H1 (cell line): Measurements from ENCODE around the gene TNPO3. TPM values are rescaled to one million over a fixed set of nuclear protein-coding genes. Genes with fewer than 3 reads are reported as not detected.

Source experiments
- CTCF ChIA-PET: fragments of 300-600 bp; sonication (Branson Sonifier 250); formaldehyde crosslinking; loops from one replicate; lab custom pipeline; 2021; ENCODE audit not compliant: partially characterized antibody; lab: Charles Lee
- POLR2A ChIA-PET: fragments of 300-600 bp; sonication (Branson Sonifier 250); formaldehyde crosslinking; loops from one replicate; lab custom pipeline; 2021; ENCODE audit warnings: inconsistent platforms; ENCODE audit not compliant: partially characterized antibody; lab: Charles Lee
- DNase-seq, 2 experiments: peaks; one replicate each; pipeline versions ENCODE4 v3.0.0 to v3.0.0-alpha.2; 2010 to 2022; ENCODE audit warnings: low spot score in 2 of 2, low read depth in 1 of 2, mixed read lengths in 1 of 2
- FAIRE-seq: peaks from 2 replicates; lab custom pipeline; 2011; peaks lifted over from hg19 to GRCh38; lab: Jason Lieb, UNC
- H2AFZ ChIP-seq: 2 replicates; pipeline ENCODE4 v1.8.1; 2012; ENCODE audit warnings: low read length, inconsistent platforms
- H2AK5ac ChIP-seq: 2 replicates; pipeline ENCODE4 v1.6.1; 2013; ENCODE audit warnings: low read depth, low read length
- H2BK120ac ChIP-seq: replicated peaks from 2 replicates; pipeline ENCODE3; 2013; ENCODE audit warnings: low read depth, low read length, inconsistent platforms
- H2BK12ac ChIP-seq: 2 replicates; pipeline ENCODE4 v1.6.1; 2013; ENCODE audit warnings: low read depth, low read length
- H2BK15ac ChIP-seq: 2 replicates; pipeline ENCODE4 v1.6.1; 2013; ENCODE audit warnings: low read length
- H2BK20ac ChIP-seq: 2 replicates; pipeline ENCODE4 v1.6.1; 2013; ENCODE audit warnings: low read length
- H2BK5ac ChIP-seq: 2 replicates; pipeline ENCODE4 v1.6.1; 2013; ENCODE audit warnings: low read depth, low read length
- H3K14ac ChIP-seq: 2 replicates; pipeline ENCODE4 v1.6.1; 2013; ENCODE audit warnings: inconsistent platforms; ENCODE audit not compliant: insufficient read length
- H3K18ac ChIP-seq: 2 replicates; pipeline ENCODE4 v1.6.1; 2013; ENCODE audit warnings: low read length; ENCODE audit errors: extremely low read depth
- H3K23ac ChIP-seq: 2 replicates; pipeline ENCODE4 v1.6.1; 2013; ENCODE audit warnings: inconsistent platforms; ENCODE audit not compliant: insufficient read length
- H3K23me2 ChIP-seq: 2 replicates; pipeline ENCODE4 v1.6.1; 2013; ENCODE audit warnings: low read depth, low read length
- H3K27ac ChIP-seq: 2 replicates; pipeline ENCODE4 v1.6.1; 2011; ENCODE audit warnings: low read depth, low read length, inconsistent platforms
- H3K27me3 ChIP-seq, 4 experiments: replicated peaks in 1 of 4; 1 replicate in 1 of 4; 2 replicates in 3 of 4; pipeline versions ENCODE4 v1.6.1 to v1.8.1; 2011 to 2013; ENCODE audit warnings: low read length in 3 of 4, mild to moderate bottlenecking in 3 of 4, inconsistent platforms in 2 of 4, mixed read lengths in 2 of 4, moderate library complexity in 1 of 4; ENCODE audit not compliant: control insufficient read depth in 3 of 4, insufficient read depth in 3 of 4; ENCODE audit errors: extremely low read depth in 1 of 4
- H3K36me3 ChIP-seq, 4 experiments: 2 replicates each; pipeline versions ENCODE4 v1.6.1 to v1.8.1; 2011 to 2013; ENCODE audit warnings: mild to moderate bottlenecking in 4 of 4, low read length in 3 of 4, moderate library complexity in 2 of 4, control low read depth in 1 of 4, inconsistent platforms in 1 of 4; ENCODE audit not compliant: insufficient read depth in 4 of 4, control insufficient read depth in 2 of 4
- H3K4ac ChIP-seq: replicated peaks from 2 replicates; pipeline ENCODE3; 2013; ENCODE audit warnings: low read length, low read depth, mixed read lengths, inconsistent platforms; ENCODE audit not compliant: insufficient read length
- H3K4me1 ChIP-seq, 4 experiments: replicated peaks in 1 of 4; 1 replicate in 1 of 4; 2 replicates in 3 of 4; pipeline versions ENCODE4 v1.6.1 to v1.8.1; 2011 to 2013; ENCODE audit warnings: low read length in 3 of 4, inconsistent platforms in 2 of 4, mixed read lengths in 1 of 4; ENCODE audit not compliant: insufficient read depth in 4 of 4, control insufficient read depth in 3 of 4
- H3K4me2 ChIP-seq, 2 experiments: 2 replicates each; pipeline versions ENCODE4 v1.6.1 to v1.8.1; 2011 to 2013; ENCODE audit warnings: low read depth in 2 of 2, low read length in 2 of 2, control low read depth in 1 of 2, inconsistent platforms in 1 of 2, mild to moderate bottlenecking in 1 of 2; ENCODE audit not compliant: insufficient read depth in 1 of 2
- H3K4me3 ChIP-seq, 4 experiments: fragments of 200-600, 300-600 bp in 1 of 4; sonication (generic), shearing (Covaris generic), sonication (Bioruptor Twin) in 1 of 4; 2 replicates each; pipeline versions ENCODE4 v1.5.1 to v1.8.1; 2011 to 2016; ENCODE audit warnings: low read length in 4 of 4, low read depth in 3 of 4, control low read depth in 2 of 4, inconsistent platforms in 2 of 4, mild to moderate bottlenecking in 2 of 4, mixed read lengths in 1 of 4, moderate library complexity in 1 of 4; ENCODE audit not compliant: insufficient read depth in 2 of 4; ENCODE audit errors: extremely low read depth in 1 of 4
- H3K56ac ChIP-seq: replicated peaks from 2 replicates; pipeline ENCODE3; 2013; ENCODE audit warnings: low read depth, mild to moderate bottlenecking, mixed read lengths, low read length, inconsistent platforms; ENCODE audit not compliant: insufficient read length
- H3K79me1 ChIP-seq: 2 replicates; pipeline ENCODE4 v1.6.1; 2013; ENCODE audit warnings: low read depth, low read length, control low read depth
- H3K79me2 ChIP-seq, 2 experiments: 2 replicates each; pipeline versions ENCODE4 v1.6.1 to v1.8.1; 2012 to 2013; ENCODE audit warnings: low read length in 2 of 2, mild to moderate bottlenecking in 2 of 2, inconsistent platforms in 1 of 2; ENCODE audit not compliant: insufficient read depth in 2 of 2, control insufficient read depth in 1 of 2
- H3K9ac ChIP-seq, 4 experiments: replicated peaks in 1 of 4; 1 replicate in 1 of 4; 2 replicates in 3 of 4; pipeline versions ENCODE4 v1.6.1 to v1.8.1; 2011 to 2013; ENCODE audit warnings: low read depth in 3 of 4, low read length in 3 of 4, control low read depth in 2 of 4, mild to moderate bottlenecking in 2 of 4, moderate library complexity in 2 of 4, inconsistent platforms in 1 of 4; ENCODE audit errors: extremely low read depth in 1 of 4
- H3K9me3 ChIP-seq, 2 experiments: 2 replicates each; pipeline versions ENCODE4 v1.6.1 to v1.8.1; 2012 to 2013; ENCODE audit warnings: mild to moderate bottlenecking in 2 of 2, moderate library complexity in 2 of 2, control low read depth in 1 of 2, inconsistent platforms in 1 of 2, low read depth in 1 of 2, low read length in 1 of 2, mixed read lengths in 1 of 2; ENCODE audit not compliant: insufficient read depth in 2 of 2
- H4K20me1 ChIP-seq, 2 experiments: replicated peaks in 1 of 2; 2 replicates each; pipeline versions ENCODE3 to v1.8.1; 2011 to 2013; ENCODE audit warnings: inconsistent platforms in 2 of 2, low read length in 2 of 2, mild to moderate bottlenecking in 1 of 2; ENCODE audit not compliant: insufficient read depth in 2 of 2, control insufficient read depth in 1 of 2
- H4K5ac ChIP-seq: 2 replicates; pipeline ENCODE4 v1.6.1; 2013; ENCODE audit warnings: low read length, low read depth, mixed read lengths, inconsistent platforms; ENCODE audit not compliant: insufficient read length
- H4K8ac ChIP-seq: 2 replicates; pipeline ENCODE4 v1.8.0; 2013; ENCODE audit warnings: mild to moderate bottlenecking, moderate library complexity, low read length, inconsistent platforms; ENCODE audit not compliant: insufficient read depth; ENCODE audit errors: extremely low read depth
- H4K91ac ChIP-seq: replicated peaks from 2 replicates; pipeline ENCODE3; 2013; ENCODE audit warnings: low read length, mixed read lengths, inconsistent platforms; ENCODE audit not compliant: insufficient read length
- CEBPB ChIP-seq: IDR thresholded peaks from 2 replicates; pipeline ENCODE4 v1.6.1; 2012; ENCODE audit warnings: low read depth, low read length
- FOSL1 ChIP-seq: IDR thresholded peaks from 2 replicates; pipeline ENCODE4 v1.6.1; 2011; ENCODE audit warnings: mild to moderate bottlenecking, low read depth, low read length, moderate library complexity; ENCODE audit not compliant: insufficient read depth
- GABPA ChIP-seq: IDR thresholded peaks from 2 replicates; pipeline ENCODE4 v1.6.1; 2011; ENCODE audit warnings: mild to moderate bottlenecking, low read length, moderate library complexity, borderline replicate concordance; ENCODE audit not compliant: insufficient read depth
- HDAC6 ChIP-seq: IDR thresholded peaks from one replicate; pipeline ENCODE4 v1.7.1; 2012; ENCODE audit warnings: low read depth, mild to moderate bottlenecking, inconsistent platforms, low read length, moderate library complexity
- KDM1A ChIP-seq: fragments of 200-600, 300-600 bp; sonication (generic); IDR thresholded peaks from 2 replicates; pipeline ENCODE4 v1.7.1; 2016; ENCODE audit warnings: mild to moderate bottlenecking, low read length, borderline replicate concordance
- KDM4A ChIP-seq: IDR thresholded peaks from one replicate; pipeline ENCODE4 v1.7.1; 2012; ENCODE audit warnings: low read depth, mild to moderate bottlenecking, moderate library complexity, low read length, inconsistent platforms; ENCODE audit not compliant: severe bottlenecking
- POLR2AphosphoS5 ChIP-seq: IDR thresholded peaks from 2 replicates; pipeline ENCODE4 v1.6.1; 2011; ENCODE audit warnings: low read depth, low read length
- RAD21 ChIP-seq, 2 experiments: IDR thresholded peaks in 1 of 2; conservative IDR thresholded peaks in 1 of 2; 2 replicates each; pipeline ENCODE4 v1.6.1; 2011; ENCODE audit warnings: low read depth in 2 of 2, low read length in 2 of 2, improper control_type of control experiment in 1 of 2, inconsistent platforms in 1 of 2, mild to moderate bottlenecking in 1 of 2, moderate library complexity in 1 of 2
- SP4 ChIP-seq: IDR thresholded peaks from 2 replicates; pipeline ENCODE4 v1.6.1; 2012; ENCODE audit warnings: low read length, inconsistent platforms
- TAF7 ChIP-seq: optimal IDR thresholded peaks from 2 replicates; pipeline ENCODE3; 2011; ENCODE audit warnings: low read depth, mild to moderate bottlenecking, inconsistent platforms, low read length, moderate library complexity, borderline replicate concordance
- TBP ChIP-seq: IDR thresholded peaks from 2 replicates; pipeline ENCODE4 v1.6.1; 2011; ENCODE audit warnings: low read depth, low read length, improper control_type of control experiment
- TEAD4 ChIP-seq: IDR thresholded peaks from 2 replicates; pipeline ENCODE4 v1.6.1; 2012; ENCODE audit warnings: low read depth, low read length, inconsistent platforms, mixed read lengths
- WGBS, 2 experiments: shearing (Covaris generic) in 1 of 2; methylation state at CpG; one replicate each; pipeline versions ENCODE4 v1.1.6 to v1.1.7; 2013 to 2015; ENCODE audit warnings: low lambda C conversion rate in 2 of 2, mixed read lengths in 2 of 2, inconsistent platforms in 1 of 2, low coverage in 1 of 2, missing lambda C conversion rate in 1 of 2; ENCODE audit not compliant: insufficient replicate concordance in 2 of 2, insufficient coverage in 1 of 2, insufficient read length in 1 of 2; ENCODE audit errors: extremely low coverage in 1 of 2, missing lambda C conversion rate in 1 of 2; 5-methylcytosine and 5-hydroxymethylcytosine counted together
- polyA plus RNA-seq, 7 experiments: library from polyadenylated mRNA; depleted of rRNA in 3 of 7; stranded (reverse) in 5 of 7; unstranded in 2 of 7; fragments of >200 nt in 5 of 7; fragments of 200-250 nt in 2 of 7; gene quantifications; 1 replicate in 5 of 7; 2 replicates in 1 of 7; 4 replicates in 1 of 7; pipeline versions ENCODE4 v1.2.1 to v1.2.3, GENCODE V29; 2011 to 2013; ENCODE audit warnings: missing spikeins in 2 of 7, mixed read lengths in 2 of 7
- total RNA-seq: library from RNA; stranded (reverse); fragmentation: NEBNext Ultra II Directional; extraction: Animal tissue kit (Norgen Biotek cat#: 25700); gene quantifications from 2 replicates; pipeline ENCODE4 v1.2.1, GENCODE V29; 2021

The TNPO3 gene
- total and polyA plus RNA-seq, 2 of the 8 experiments (the other 6 are each of a cell fraction or from before 2014, with no cell fraction given) = 67.6 to 99.2 TPM

DNA sequence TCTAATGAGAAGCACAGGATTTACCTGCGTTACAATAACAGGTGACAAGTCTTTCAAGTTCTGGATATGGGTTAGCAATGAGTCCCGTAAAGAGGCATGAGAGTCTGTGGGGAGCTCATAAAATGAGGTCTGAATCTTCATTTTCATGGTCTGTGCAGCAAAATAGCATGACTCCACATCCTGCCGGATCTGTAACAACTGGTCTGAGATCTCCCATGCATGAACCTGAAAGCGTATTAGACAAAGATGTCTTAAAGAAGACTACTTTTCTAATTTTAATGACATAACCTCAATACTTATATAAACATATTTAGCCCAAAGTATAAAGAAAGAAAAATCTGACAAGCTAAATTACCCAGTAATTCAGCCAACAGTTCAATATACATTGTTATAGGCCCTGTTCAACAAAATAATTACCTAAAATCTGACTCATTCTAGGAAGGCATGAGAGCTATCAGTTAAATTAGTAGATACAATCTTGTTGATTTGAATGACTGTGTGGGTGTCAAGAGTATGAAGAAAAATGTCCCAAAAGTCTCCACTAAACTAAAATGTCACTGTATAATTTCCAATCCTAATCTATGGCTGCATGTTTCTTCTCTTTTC lies 36.9 kb downstream of the TNPO3 start:
- FAIRE-seq (no peak), DNase-seq (no peak)
- no peak overlapping the region for H2AK5ac ChIP-seq
- POLR2A ChIA-PET = interaction anchor here (1.2 kb wide), 1 partner anchor 37 kb away, joined by 4 read pairs; the partner anchor contains the start of gene TNPO3
- no peaks in the 10 kb centered on the region for H3K23me2 ChIP-seq
- H3K79me1 ChIP-seq = no peaks in the 10 kb centered on the region
- H3K4me1 ChIP-seq = no peaks in the 10 kb centered on the region
- H4K8ac ChIP-seq = no peak overlapping the region
- no peak overlapping the region for H3K56ac ChIP-seq
- no peak overlapping the region for H3K4me2 ChIP-seq
- H3K27ac ChIP-seq = no peak overlapping the region
- H3K4ac ChIP-seq = no peak overlapping the region
- H4K91ac ChIP-seq = no peak overlapping the region
- no peak overlapping the region for H2BK15ac ChIP-seq
- H3K9ac ChIP-seq = no peak overlapping the region
- H2AFZ ChIP-seq = no peak overlapping the region
- no peaks in the 10 kb centered on the region for H3K9me3 ChIP-seq
- no peak overlapping the region for H2BK5ac ChIP-seq
- no peak overlapping the region for H4K5ac ChIP-seq
- H2BK12ac ChIP-seq = no peak overlapping the region
- no peak overlapping the region for H3K23ac ChIP-seq
- H3K14ac ChIP-seq = no peak overlapping the region
- TF ChIP-seq TAF7 (no peak), FOSL1 (no peak), POLR2AphosphoS5 (no peak), CEBPB (no peak), GABPA (no peak), KDM4A (no peak), RAD21 (IDR thresholded peaks at IDR 0.05 in 1 of 2, conservative IDR thresholded peaks at IDR 0.05 in 1 of 2; ENCODE audit: low read depth in 2 of 2, low read length in 2 of 2) (no peak), SP4 (no peak), KDM1A (no peak), TBP (no peak), HDAC6 (no peak), TEAD4 (no peak)
- TF ChIP-seq, all 59 proteins: peak for 0
- Histone ChIP-seq H3K36me3 (peaks cover 5 to 30% (median 21%) of the 10 kb centered on the region in 4 experiments; a peak in 7 of 8 replicates), H4K20me1 (peaks cover 2% of the 10 kb centered on the region in 2 experiments), H3K4me3 (no peak overlapping the region), H3K79me2 (peaks cover 0 to 58% of the 10 kb centered on the region in 2 experiments; a peak in 2 of 4 replicates), H3K18ac (no peak overlapping the region), H2BK20ac (no peak overlapping the region), H2BK120ac (no peak overlapping the region), H3K27me3 (no peaks in the 10 kb centered on the region)
- CTCF ChIA-PET = interaction anchor here (0.9 to 2.3 kb wide), 3 partner anchors 9 to 74 kb away, joined by 4 to 16 read pairs (median 4); no protein-coding TSS in a partner anchor
- WGBS, 2 experiments = 96% methylated on average over 4 of the region's 4 CpGs; no CpG with 5 or more reads in 1 of the 2 experiments
